Lower leg skin (tissue), 4 donors: ENCODE data around the gene GTF2IRD1. TPM values are rescaled to one million over a fixed set of nuclear protein-coding genes. Genes with fewer than 3 reads are reported as not detected.
"Not testable (repeated sequence)": the region's sequence is repeated elsewhere in the genome, so short reads cannot be mapped to it uniquely, and the experiment has no call there.

Experiments used
- DNase-seq, 2 donors: peaks; one replicate each; pipeline ENCODE4 v3.0.0-alpha.2; 2019; ENCODE audit warnings: low spot score in 2 of 2
- H3K4me3 ChIP-seq: fragments of 200-600 bp; sonication (generic); 2 replicates; pipeline ENCODE4 v1.5.1; 2017; ENCODE audit warnings: mild to moderate bottlenecking, low read depth; ENCODE audit not compliant: poor library complexity, severe bottlenecking
- CTCF ChIP-seq, 3 donors: fragments of 450-650 bp; IDR thresholded peaks; one replicate each; pipeline ENCODE4 v1.5.1; 2016; ENCODE audit warnings: antibody characterized with exemption in 3 of 3, mild to moderate bottlenecking in 3 of 3, moderate library complexity in 2 of 3
- POLR2A ChIP-seq, 2 donors: fragments of 450-650 bp; IDR thresholded peaks; one replicate each; pipeline ENCODE4 v1.6.1; 2016 to 2017; ENCODE audit warnings: antibody characterized with exemption in 2 of 2, mild to moderate bottlenecking in 1 of 2, moderate library complexity in 1 of 2
- WGBS, 2 donors: methylation state at CpG; one replicate each; pipeline ENCODE4 v1.1.5; 2018; 5-methylcytosine and 5-hydroxymethylcytosine counted together
- intact Hi-C: fragments of 100-400 bp; cut with DNase I; formaldehyde crosslinking; loops from one replicate; pipeline ENCODE4 v1.15.0; 2023; ENCODE audit warnings: low total_unique reads
- total RNA-seq, 4 donors: library from RNA; depleted of rRNA; stranded (reverse); fragments of >200 nt; gene quantifications; one replicate each; pipeline ENCODE4 v1.1.0, GENCODE V29; 2016

Gene GTF2IRD1
- total RNA-seq, 4 donors from 2014 or later, result 28.5 to 49.9 (median 43.2) TPM

- WGBS, 2 donors, result 84 to 91% methylated on average over 4 of the region's 4 CpGs
- no peak for TF ChIP-seq CTCF (IDR thresholded peaks at IDR 0.05)
- TF ChIP-seq POLR2A (IDR thresholded peaks at IDR 0.05), result no peak
- intact Hi-C loops, result no loop called here
- DNase-seq, result no peak
- no peak overlapping the region for H3K4me3 ChIP-seq
Observed at GRCh38 chr7:74482197-74482467, 28.4 kb downstream of the GTF2IRD1 start.

- DNase-seq, result no peak
- TF ChIP-seq POLR2A (IDR thresholded peaks at IDR 0.05), result no peak
- WGBS, 2 donors, result 79 to 80% methylated on average over 16 of the region's 16 CpGs
- no peak overlapping the region for H3K4me3 ChIP-seq
- intact Hi-C loops, result no loop called here
Observed at GRCh38 chr7:74482629-74483401, 29.1 kb downstream of the GTF2IRD1 start.

- 42 to 53% methylated on average over 11 of the region's 11 CpGs for WGBS, 2 donors
Observed at GRCh38 chr7:74483402-74484336, 30.0 kb downstream of the GTF2IRD1 start.

GRCh38 chr7:74485611-74486010 is 31.9 kb downstream of the GTF2IRD1 start:
- 83 to 86% methylated on average over 7 of the region's 7 CpGs for WGBS, 2 donors

More at GRCh38 chr7:74483402-74484336, 30.0 kb downstream of the GTF2IRD1 start:
- DNase-seq, result no peak
- intact Hi-C loops, result no loop called here
- TF ChIP-seq POLR2A (IDR thresholded peaks at IDR 0.05), result no peak
- TF ChIP-seq CTCF (IDR thresholded peaks at IDR 0.05), result no peak
- no peak overlapping the region for H3K4me3 ChIP-seq

GRCh38 chr7:74488518-74489030 is 34.9 kb downstream of the GTF2IRD1 start:
- H3K4me3 ChIP-seq, intact Hi-C loops, DNase-seq: not testable (repeated sequence)
- WGBS, 2 donors, result 92 to 94% methylated on average over 8 of the region's 8 CpGs

More at GRCh38 chr7:74485611-74486010, 31.9 kb downstream of the GTF2IRD1 start:
- TF ChIP-seq CTCF (IDR thresholded peaks at IDR 0.05), result no peak
- TF ChIP-seq POLR2A (IDR thresholded peaks at IDR 0.05), result no peak
- intact Hi-C loops, result no loop called here
- no peak for DNase-seq
- no peak overlapping the region for H3K4me3 ChIP-seq

GRCh38 chr7:74489997-74490945 is 36.6 kb downstream of the GTF2IRD1 start:
- no peak for DNase-seq
- no peak for TF ChIP-seq POLR2A (IDR thresholded peaks at IDR 0.05)
- TF ChIP-seq CTCF (IDR thresholded peaks at IDR 0.05), result no peak
- no peak overlapping the region for H3K4me3 ChIP-seq
- WGBS, 2 donors, result 84 to 87% methylated on average over 19 of the region's 19 CpGs
- intact Hi-C loops, result no loop called here

GRCh38 chr7:74491490-74491889 is 37.8 kb downstream of the GTF2IRD1 start:
- WGBS, 2 donors, result 94 to 97% methylated on average over 2 of the region's 2 CpGs

More at GRCh38 chr7:74491490-74491889, 37.8 kb downstream of the GTF2IRD1 start:
- intact Hi-C loops, DNase-seq, H3K4me3 ChIP-seq: not testable (repeated sequence)
